CD8-positive, alpha-beta memory T cell (primary cell): ENCODE measurements around the gene FAAP20. TPM values are rescaled to one million over a fixed set of nuclear protein-coding genes. Genes with fewer than 3 reads are reported as not detected.

ENCODE experiments used
- CTCF ChIA-PET: fragments of 350-600 bp; sonication (Branson Sonifier 250); formaldehyde crosslinking; loops from one replicate; lab custom pipeline; 2021; ENCODE audit warnings: antibody characterized with exemption; lab: Charles Lee
- POLR2A ChIA-PET: fragments of 350-600 bp; sonication (Branson Sonifier 250); formaldehyde crosslinking; loops from one replicate; lab custom pipeline; 2021; ENCODE audit warnings: antibody characterized with exemption; lab: Charles Lee
- DNase-seq, 5 donors: peaks; one replicate each; pipeline versions ENCODE4 v3.0.0 to v3.0.0-alpha.2; 2020 to 2022; ENCODE audit warnings: mixed read lengths in 1 of 5
- H3K27ac ChIP-seq: one replicate; pipeline ENCODE4 v1.7.0; 2013; ENCODE audit warnings: low read depth, mild to moderate bottlenecking, low read length, moderate library complexity
- H3K27me3 ChIP-seq: 2 replicates; pipeline ENCODE4 v1.7.0; 2013; ENCODE audit warnings: low read length, mild to moderate bottlenecking; ENCODE audit not compliant: insufficient read depth, poor library complexity, severe bottlenecking
- H3K36me3 ChIP-seq: 2 replicates; pipeline ENCODE4 v1.7.0; 2013; ENCODE audit warnings: mild to moderate bottlenecking, low read length, moderate library complexity; ENCODE audit not compliant: insufficient read depth
- H3K4me1 ChIP-seq: 2 replicates; pipeline ENCODE4 v1.7.0; 2013; ENCODE audit warnings: mild to moderate bottlenecking, low read length, moderate library complexity; ENCODE audit not compliant: insufficient read depth
- H3K4me3 ChIP-seq: 2 replicates; pipeline ENCODE4 v1.7.0; 2013; ENCODE audit warnings: mild to moderate bottlenecking, low read length
- H3K9me3 ChIP-seq: 2 replicates; pipeline ENCODE4 v1.7.0; 2013; ENCODE audit warnings: mild to moderate bottlenecking, low read length
- H3K27ac Mint-ChIP-seq, 8 donors: one replicate each; pipeline ENCODE4 v1.8.0; 2020 to 2021; ENCODE audit warnings: mixed read lengths in 8 of 8, mild to moderate bottlenecking in 6 of 8, inconsistent platforms in 3 of 8, moderate library complexity in 3 of 8
- H3K27me3 Mint-ChIP-seq, 2 donors: one replicate each; pipeline ENCODE4 v1.8.0; 2020 to 2021; ENCODE audit warnings: mixed read lengths in 2 of 2, mild to moderate bottlenecking in 1 of 2, moderate library complexity in 1 of 2
- H3K36me3 Mint-ChIP-seq, 3 donors: one replicate each; pipeline ENCODE4 v1.8.0; 2020 to 2021; ENCODE audit warnings: mixed read lengths in 3 of 3, inconsistent platforms in 1 of 3, mild to moderate bottlenecking in 1 of 3
- H3K4me1 Mint-ChIP-seq, 3 donors: one replicate each; pipeline ENCODE4 v1.8.0; 2020 to 2021; ENCODE audit warnings: mixed read lengths in 3 of 3, inconsistent platforms in 1 of 3, mild to moderate bottlenecking in 1 of 3
- H3K4me3 Mint-ChIP-seq, 7 donors: one replicate each; pipeline ENCODE4 v1.8.0; 2020 to 2021; ENCODE audit warnings: mixed read lengths in 7 of 7, mild to moderate bottlenecking in 6 of 7, moderate library complexity in 4 of 7, inconsistent platforms in 2 of 7
- H3K9me3 Mint-ChIP-seq, 5 donors: one replicate each; pipeline ENCODE4 v1.8.0; 2020 to 2022; ENCODE audit warnings: mixed read lengths in 5 of 5, mild to moderate bottlenecking in 3 of 5, moderate library complexity in 2 of 5, inconsistent platforms in 1 of 5
- polyA plus RNA-seq: library from polyadenylated mRNA; unstranded; fragments of 300-500 nt; fragmentation: Illumina TruSeq; gene quantifications from one replicate; pipeline ENCODE4 v1.2.3, GENCODE V29; 2021
- total RNA-seq, 2 experiments: library from RNA; stranded (reverse); gene quantifications; one replicate each; pipeline ENCODE4 v1.2.3, GENCODE V29; 2021

FAAP20 gene
- total and polyA plus RNA-seq, 3 experiments from 2014 or later, result 65.0 to 72.5 (median 66.4) TPM

DNA sequence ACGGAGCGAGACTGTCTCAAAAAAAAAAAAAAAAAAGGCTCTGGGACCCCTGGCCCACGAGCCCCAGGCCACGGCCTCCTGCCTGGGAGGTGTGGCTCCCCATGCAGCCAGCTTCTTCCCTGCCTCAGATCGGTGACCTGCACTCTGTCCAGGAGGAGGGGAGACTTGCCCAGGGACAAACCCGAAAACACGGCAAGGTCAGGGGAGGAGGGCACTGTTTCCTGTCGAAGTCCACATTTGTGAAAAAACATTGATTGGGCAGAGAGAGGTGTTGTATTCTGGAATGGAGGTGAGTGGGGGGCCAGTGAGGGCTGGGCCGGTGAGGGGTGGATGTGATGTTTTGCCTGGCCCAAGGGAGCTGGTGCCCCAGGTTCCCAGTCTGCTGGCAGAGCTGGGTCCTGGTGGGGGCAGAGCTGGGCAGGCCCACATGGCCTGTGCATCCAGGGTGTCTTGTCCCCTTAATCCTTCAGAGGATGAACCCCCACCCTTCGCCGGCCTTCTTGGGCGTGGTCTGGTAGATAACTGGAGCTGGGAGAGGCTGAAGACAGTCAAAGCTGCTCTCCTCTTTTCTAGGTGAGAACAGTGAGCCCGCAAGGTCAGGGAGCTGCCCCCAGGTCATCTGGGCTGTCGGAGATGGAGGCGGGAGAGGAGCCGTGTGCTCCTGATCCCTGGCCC, 12.4 kb upstream of the FAAP20 start:
- peaks cover 0 to 4% (median 2%) of the 10 kb centered on the region in 3 donors for H3K4me1 Mint-ChIP-seq
- POLR2A ChIA-PET, result interaction anchor here (0.6 to 0.7 kb wide), 2 partner anchors 362 to 580 kb away, joined by 5 to 6 read pairs; no protein-coding TSS in a partner anchor

GRCh38 chr1:2205191-2205952, 10.8 kb upstream of the FAAP20 start:
- Mint-ChIP-seq H3K27me3 (no peaks in the 10 kb centered on the region), H3K9me3 (no peaks in the 10 kb centered on the region), H3K4me1 (peaks cover 0 to 4% (median 2%) of the 10 kb centered on the region in 3 donors), H3K4me3 (peak overlapping the region; percentile 46 to 88 (median 66)), H3K27ac (peak overlapping the region in 4 of 8 donors; percentile 3 to 68 (median 40)), H3K36me3 (no peaks in the 10 kb centered on the region)
- peak; percentile 89 to 96 (median 91) for DNase-seq
- Histone ChIP-seq H3K36me3 (no peaks in the 10 kb centered on the region), H3K9me3 (no peaks in the 10 kb centered on the region), H3K4me3 (peak overlapping the region; percentile 58), H3K27ac (peak overlapping the region; percentile 38), H3K4me1 (peaks cover 9% of the 10 kb centered on the region), H3K27me3 (no peaks in the 10 kb centered on the region)
- POLR2A ChIA-PET, result interaction anchor here (1.3 to 2.0 kb wide), 3 partner anchors 10 to 24 kb away, joined by 3 to 9 read pairs (median 5); partner anchors contain the start of gene FAAP20
- CTCF ChIA-PET, result interaction anchor here (1.9 to 3.9 kb wide), 5 partner anchors 10 to 177 kb away, joined by 3 to 16 read pairs (median 9); partner anchors contain the start of genes FAAP20 and SKI

More for the DNA sequence above, 12.4 kb upstream of the FAAP20 start:
- Histone ChIP-seq H3K27me3 (no peaks in the 10 kb centered on the region), H3K36me3 (no peaks in the 10 kb centered on the region), H3K4me1 (peaks cover 9% of the 10 kb centered on the region), H3K9me3 (no peaks in the 10 kb centered on the region), H3K27ac (no peak overlapping the region), H3K4me3 (no peak overlapping the region)
- CTCF ChIA-PET, result interaction anchor here (1.9 to 2.0 kb wide), 3 partner anchors 12 to 175 kb away, joined by 3 to 9 read pairs (median 6); partner anchors contain the start of genes FAAP20 and SKI
- peak overlapping the region in 3 of 7 donors; percentile 8 to 63 (median 34) for H3K4me3 Mint-ChIP-seq
- H3K9me3 Mint-ChIP-seq, result no peaks in the 10 kb centered on the region
- DNase-seq, result no peak
- no peaks in the 10 kb centered on the region for H3K27me3 Mint-ChIP-seq
- peak overlapping the region in 4 of 8 donors; percentile 29 to 66 (median 48) for H3K27ac Mint-ChIP-seq
- H3K36me3 Mint-ChIP-seq, result no peaks in the 10 kb centered on the region

GRCh38 chr1:2204415-2205190, 10.0 kb upstream of the FAAP20 start:
- Histone ChIP-seq H3K4me3 (peak overlapping the region; percentile 15), H3K36me3 (no peaks in the 10 kb centered on the region), H3K27me3 (no peaks in the 10 kb centered on the region), H3K27ac (peak overlapping the region; percentile 59), H3K9me3 (no peaks in the 10 kb centered on the region), H3K4me1 (peaks cover 10% of the 10 kb centered on the region)
- ChIA-PET CTCF (interaction anchor here (2.0 to 3.9 kb wide), 2 partner anchors 10 to 177 kb away, joined by 13 to 16 read pairs; partner anchors contain the start of gene FAAP20), POLR2A (interaction anchor here (1.3 to 2.0 kb wide), 3 partner anchors 10 to 24 kb away, joined by 3 to 9 read pairs (median 5); partner anchors contain the start of gene FAAP20)
- peak in 1 of 5 donors; percentile 56 for DNase-seq
- peak overlapping the region in 3 of 8 donors; percentile 6 to 68 (median 39) for H3K27ac Mint-ChIP-seq
- peaks cover 5 to 10% (median 6%) of the 10 kb centered on the region in 3 donors for H3K4me1 Mint-ChIP-seq
- H3K36me3 Mint-ChIP-seq, result no peaks in the 10 kb centered on the region
- H3K9me3 Mint-ChIP-seq, result no peaks in the 10 kb centered on the region
- peak overlapping the region in 4 of 7 donors; percentile 63 to 70 (median 64) for H3K4me3 Mint-ChIP-seq
- H3K27me3 Mint-ChIP-seq, result no peaks in the 10 kb centered on the region

DNA sequence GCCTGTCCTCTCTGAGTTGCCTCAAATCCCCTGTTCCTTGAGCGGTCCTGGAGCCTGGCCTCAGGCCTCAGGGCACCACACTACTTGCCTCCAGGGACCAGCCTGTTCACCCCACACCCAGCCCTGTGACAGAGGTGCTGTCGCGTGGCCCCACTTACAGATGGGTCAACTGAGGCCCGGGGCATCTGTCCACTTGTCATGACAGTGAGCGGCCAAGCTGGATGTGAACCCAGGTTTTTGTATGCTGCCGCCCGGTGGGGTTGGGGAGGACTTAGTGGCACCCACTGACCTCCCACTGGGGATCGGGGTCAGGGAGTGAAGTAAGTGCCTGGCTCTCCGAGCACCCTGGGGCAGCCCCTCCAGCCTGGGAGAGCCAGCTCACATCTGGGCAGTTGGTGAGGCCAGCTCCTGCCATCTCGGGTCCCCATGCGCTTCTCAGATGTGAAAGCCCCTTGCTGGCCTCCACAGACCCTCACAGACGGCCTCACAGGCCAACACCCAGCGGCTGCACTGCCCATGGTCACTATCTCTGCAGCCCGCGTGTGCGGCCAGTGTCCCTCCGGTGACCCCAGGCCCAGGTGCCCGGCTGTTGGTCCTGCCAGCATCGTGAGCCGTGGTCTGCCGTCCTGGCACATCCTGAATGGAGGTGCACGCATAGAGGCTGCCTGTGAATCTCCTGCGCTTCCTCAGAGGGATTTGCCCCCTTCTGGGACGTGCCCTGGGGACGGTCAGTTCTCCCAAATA, 9.3 kb upstream of the FAAP20 start:
- no peaks in the 10 kb centered on the region for H3K9me3 ChIP-seq
- ChIA-PET CTCF (interaction anchor here (1.3 to 3.9 kb wide), 4 partner anchors 9 to 211 kb away, joined by 4 to 16 read pairs (median 8); partner anchors contain the start of gene FAAP20), POLR2A (interaction anchor here (1.3 to 2.0 kb wide), 2 partner anchors 9 to 24 kb away, joined by 3 to 5 read pairs; partner anchors contain the start of gene FAAP20)
- Mint-ChIP-seq H3K27me3 (no peaks in the 10 kb centered on the region), H3K36me3 (no peaks in the 10 kb centered on the region), H3K4me3 (no peak overlapping the region), H3K4me1 (peaks cover 13 to 17% (median 14%) of the 10 kb centered on the region in 3 donors), H3K9me3 (no peaks in the 10 kb centered on the region), H3K27ac (peak overlapping the region in 3 of 8 donors; percentile 3 to 58 (median 6))
- peaks cover 18% of the 10 kb centered on the region for H3K4me1 ChIP-seq
- H3K27me3 ChIP-seq, result no peaks in the 10 kb centered on the region
- no peaks in the 10 kb centered on the region for H3K36me3 ChIP-seq
- no peak for DNase-seq
- H3K27ac ChIP-seq, result peak overlapping the region; percentile 59
- no peak overlapping the region for H3K4me3 ChIP-seq

DNA sequence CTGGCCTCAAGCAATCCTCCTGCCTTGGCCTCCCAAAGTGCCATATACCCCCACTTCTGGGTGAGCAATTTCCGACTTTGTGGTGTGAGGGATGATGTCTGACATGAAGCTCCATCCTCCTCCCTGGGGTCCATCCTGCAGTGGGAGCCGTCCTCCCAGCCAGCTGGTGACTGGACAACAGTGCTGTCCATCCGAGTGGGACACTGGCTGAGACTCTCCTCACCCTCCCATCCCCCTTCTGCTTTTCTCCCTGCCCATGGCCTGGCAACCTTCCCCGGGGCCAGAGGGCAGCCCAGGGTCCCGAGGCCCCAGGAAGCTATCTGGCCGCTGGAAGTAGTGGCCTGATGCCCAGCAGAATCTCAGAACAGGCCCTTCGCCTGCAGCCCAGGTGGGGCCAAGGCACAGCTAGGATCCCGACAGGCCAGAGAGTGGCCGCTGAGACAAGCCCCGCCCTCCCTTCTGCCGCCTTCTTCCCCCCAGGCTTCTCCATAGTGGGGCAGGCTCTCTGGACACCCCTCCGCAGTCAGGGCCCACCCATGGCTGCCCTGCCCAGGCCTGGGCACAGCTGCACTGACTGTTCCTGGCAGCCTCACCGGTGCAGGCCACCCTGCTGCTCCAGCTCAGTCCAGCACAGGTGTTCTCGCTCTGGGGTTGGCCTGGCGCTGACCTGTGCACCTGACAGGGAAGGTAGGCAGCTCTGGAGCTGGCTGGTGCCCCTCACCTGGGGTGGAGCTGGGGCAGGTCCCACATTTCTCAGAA, 8.4 kb upstream of the FAAP20 start:
- Histone ChIP-seq H3K9me3 (no peaks in the 10 kb centered on the region), H3K27me3 (no peaks in the 10 kb centered on the region), H3K36me3 (no peaks in the 10 kb centered on the region), H3K27ac (no peak overlapping the region), H3K4me1 (peaks cover 26% of the 10 kb centered on the region), H3K4me3 (no peak overlapping the region)
- Mint-ChIP-seq H3K27ac (peak overlapping the region in 4 of 8 donors; percentile 57 to 85 (median 62)), H3K27me3 (no peaks in the 10 kb centered on the region), H3K4me1 (peaks cover 16 to 24% (median 16%) of the 10 kb centered on the region in 3 donors), H3K9me3 (no peaks in the 10 kb centered on the region), H3K36me3 (no peaks in the 10 kb centered on the region), H3K4me3 (no peak overlapping the region)
- ChIA-PET CTCF (interaction anchor here (1.3 to 3.9 kb wide), 3 partner anchors 9 to 212 kb away, joined by 4 to 16 read pairs (median 4); no protein-coding TSS in a partner anchor), POLR2A (interaction anchor here (1.2 kb wide), 1 partner anchor 52 kb away, joined by 3 read pairs; no protein-coding TSS in a partner anchor)
- no peak for DNase-seq

GRCh38 chr1:2202008-2202575, 7.5 kb upstream of the FAAP20 start:
- Mint-ChIP-seq H3K4me1 (peaks cover 16 to 26% (median 16%) of the 10 kb centered on the region in 3 donors), H3K36me3 (no peaks in the 10 kb centered on the region), H3K9me3 (no peaks in the 10 kb centered on the region), H3K27me3 (no peaks in the 10 kb centered on the region), H3K4me3 (peak overlapping the region in 1 of 7 donors; percentile 26), H3K27ac (peak overlapping the region in 5 of 8 donors; percentile 15 to 79 (median 66))
- H3K27ac ChIP-seq, result no peak overlapping the region
- H3K4me1 ChIP-seq, result peaks cover 29% of the 10 kb centered on the region
- no peak overlapping the region for H3K4me3 ChIP-seq
- H3K9me3 ChIP-seq, result no peaks in the 10 kb centered on the region
- ChIA-PET POLR2A (interaction anchor here (0.6 to 1.2 kb wide), 2 partner anchors 53 kb away, joined by 3 read pairs; no protein-coding TSS in a partner anchor), CTCF (interaction anchor here (0.7 to 3.9 kb wide), 4 partner anchors 10 to 180 kb away, joined by 3 to 16 read pairs (median 4); no protein-coding TSS in a partner anchor)
- no peaks in the 10 kb centered on the region for H3K27me3 ChIP-seq
- no peaks in the 10 kb centered on the region for H3K36me3 ChIP-seq
- no peak for DNase-seq
